Measurements from ENCODE around the gene FECH.

GRCh38 chr18:57618910-57619309 is 32.4 kb upstream of the FECH start:
- no peak for TF ChIP-seq CTCF (IDR thresholded peaks at IDR 0.05 in 2 of 3, conservative IDR thresholded peaks at IDR 0.05 in 1 of 3; ENCODE audit: control insufficient read depth in 2 of 3, extremely low read depth in 1 of 3, insufficient read depth in 1 of 3, low read depth in 3 of 3, low read length in 3 of 3)
- TF ChIP-seq SP1 (IDR thresholded peaks at IDR 0.05; ENCODE audit: low read depth, low read length) = no peak
- TF ChIP-seq ATF7 (IDR thresholded peaks at IDR 0.05; ENCODE audit: low read depth) = no peak
- no peak for TF ChIP-seq HSF1 (IDR thresholded peaks at IDR 0.05; ENCODE audit: low read depth, low read length)
- TF ChIP-seq NFIC (IDR thresholded peaks at IDR 0.05; ENCODE audit: low read depth, low read length) = no peak
- TF ChIP-seq CREB1 (IDR thresholded peaks at IDR 0.05; ENCODE audit: low read depth) = no peak
- TF ChIP-seq, protein P1, sequence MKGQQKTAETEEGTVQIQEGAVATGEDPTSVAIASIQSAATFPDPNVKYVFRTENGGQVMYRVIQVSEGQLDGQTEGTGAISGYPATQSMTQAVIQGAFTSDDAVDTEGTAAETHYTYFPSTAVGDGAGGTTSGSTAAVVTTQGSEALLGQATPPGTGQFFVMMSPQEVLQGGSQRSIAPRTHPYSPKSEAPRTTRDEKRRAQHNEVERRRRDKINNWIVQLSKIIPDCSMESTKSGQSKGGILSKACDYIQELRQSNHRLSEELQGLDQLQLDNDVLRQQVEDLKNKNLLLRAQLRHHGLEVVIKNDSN (IDR thresholded peaks at IDR 0.05; ENCODE audit: borderline replicate concordance, extremely low read length, insufficient read depth, low read depth, low read length) = no peak
- TF ChIP-seq YY1 (IDR thresholded peaks at IDR 0.05; ENCODE audit: low read depth, low read length) = no peak

Data from GM12878 (cell line).